ENCODE measurements around the gene ARMH1. TPM values are rescaled to one million over a fixed set of nuclear protein-coding genes. Genes with fewer than 3 reads are reported as not detected.
A peak's percentile ranks its signal among the peaks of the same experiment; 100 is the strongest.

Gene ARMH1
- total RNA-seq, 1 donor from 2014 or later = 1.1 TPM

DNA sequence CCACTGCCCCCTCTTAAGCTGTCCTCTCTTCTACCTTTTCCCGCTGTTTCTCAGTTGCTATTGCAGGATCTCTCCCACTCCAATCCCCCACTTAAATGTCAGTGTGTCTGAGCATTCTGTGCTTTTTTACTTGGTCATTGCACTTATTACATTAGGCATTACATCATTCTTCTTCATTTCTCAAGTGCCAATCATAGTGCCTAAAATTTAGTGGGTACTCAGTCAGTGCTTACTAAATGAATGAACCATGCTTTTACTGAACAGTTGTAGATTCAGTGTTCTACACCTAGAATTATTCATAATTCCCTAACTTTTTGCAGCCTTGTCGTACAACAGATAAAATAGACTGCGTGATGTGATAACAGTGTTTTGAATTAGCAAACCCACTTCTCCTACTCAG, 19.4 kb downstream of the ARMH1 start:
- no peak for DNase-seq
- TF ChIP-seq, protein P1, sequence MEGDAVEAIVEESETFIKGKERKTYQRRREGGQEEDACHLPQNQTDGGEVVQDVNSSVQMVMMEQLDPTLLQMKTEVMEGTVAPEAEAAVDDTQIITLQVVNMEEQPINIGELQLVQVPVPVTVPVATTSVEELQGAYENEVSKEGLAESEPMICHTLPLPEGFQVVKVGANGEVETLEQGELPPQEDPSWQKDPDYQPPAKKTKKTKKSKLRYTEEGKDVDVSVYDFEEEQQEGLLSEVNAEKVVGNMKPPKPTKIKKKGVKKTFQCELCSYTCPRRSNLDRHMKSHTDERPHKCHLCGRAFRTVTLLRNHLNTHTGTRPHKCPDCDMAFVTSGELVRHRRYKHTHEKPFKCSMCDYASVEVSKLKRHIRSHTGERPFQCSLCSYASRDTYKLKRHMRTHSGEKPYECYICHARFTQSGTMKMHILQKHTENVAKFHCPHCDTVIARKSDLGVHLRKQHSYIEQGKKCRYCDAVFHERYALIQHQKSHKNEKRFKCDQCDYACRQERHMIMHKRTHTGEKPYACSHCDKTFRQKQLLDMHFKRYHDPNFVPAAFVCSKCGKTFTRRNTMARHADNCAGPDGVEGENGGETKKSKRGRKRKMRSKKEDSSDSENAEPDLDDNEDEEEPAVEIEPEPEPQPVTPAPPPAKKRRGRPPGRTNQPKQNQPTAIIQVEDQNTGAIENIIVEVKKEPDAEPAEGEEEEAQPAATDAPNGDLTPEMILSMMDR (IDR thresholded peaks at IDR 0.05; ENCODE audit: borderline replicate concordance) = no peak
- H3K4me3 ChIP-seq = no peak overlapping the region
- H3K27me3 ChIP-seq (ENCODE audit: low read depth) = peaks cover 6% of the 10 kb centered on the region
- no peaks in the 10 kb centered on the region for H3K4me1 ChIP-seq
- H3K9me3 ChIP-seq (replicated peaks) = no peaks in the 10 kb centered on the region
- no peak overlapping the region for H3K27ac ChIP-seq (replicated peaks)
- no peaks in the 10 kb centered on the region for H3K36me3 ChIP-seq
- intact Hi-C loops (cut with micrococcal nuclease) = no loop called here

GRCh38 chr1:44694863-44695478, 20.5 kb downstream of the ARMH1 start:
- no peak for DNase-seq
- no peaks in the 10 kb centered on the region for H3K4me1 ChIP-seq
- H3K9me3 ChIP-seq (replicated peaks) = no peaks in the 10 kb centered on the region
- H3K27me3 ChIP-seq (ENCODE audit: low read depth) = peaks cover 4% of the 10 kb centered on the region
- intact Hi-C loops (cut with micrococcal nuclease) = no loop called here
- TF ChIP-seq, protein P1 (IDR thresholded peaks at IDR 0.05; ENCODE audit: borderline replicate concordance) = no peak
- H3K27ac ChIP-seq (replicated peaks) = no peak overlapping the region
- no peak overlapping the region for H3K4me3 ChIP-seq
- no peaks in the 10 kb centered on the region for H3K36me3 ChIP-seq

DNA sequence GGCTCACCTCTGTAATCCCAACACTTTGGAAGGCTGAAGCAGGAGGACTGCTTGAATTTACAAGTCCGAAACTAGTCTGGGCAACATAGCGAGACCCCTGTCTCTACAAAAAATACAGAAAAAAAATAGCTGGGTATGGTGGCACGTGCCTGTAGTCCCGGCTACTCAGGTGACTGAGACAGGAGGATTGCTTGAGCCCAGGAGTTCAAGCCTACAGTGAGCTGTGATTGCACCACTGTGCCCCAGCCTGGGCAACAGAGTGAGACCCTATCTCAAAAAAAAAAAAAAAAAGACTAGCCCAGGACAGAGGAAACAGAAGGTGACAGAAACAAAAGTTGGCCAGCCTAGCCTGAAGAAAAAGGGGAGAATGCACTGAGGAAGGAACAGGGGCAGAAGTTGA, 21.2 kb downstream of the ARMH1 start:
- no peaks in the 10 kb centered on the region for H3K36me3 ChIP-seq
- no peak for DNase-seq
- no peaks in the 10 kb centered on the region for H3K9me3 ChIP-seq (replicated peaks)
- no peaks in the 10 kb centered on the region for H3K27me3 ChIP-seq (ENCODE audit: low read depth)
- TF ChIP-seq, protein P1 (IDR thresholded peaks at IDR 0.05; ENCODE audit: borderline replicate concordance) = no peak
- intact Hi-C loops (cut with micrococcal nuclease) = no loop called here
- no peak overlapping the region for H3K27ac ChIP-seq (replicated peaks)
- no peaks in the 10 kb centered on the region for H3K4me1 ChIP-seq
- H3K4me3 ChIP-seq = no peak overlapping the region

DNA sequence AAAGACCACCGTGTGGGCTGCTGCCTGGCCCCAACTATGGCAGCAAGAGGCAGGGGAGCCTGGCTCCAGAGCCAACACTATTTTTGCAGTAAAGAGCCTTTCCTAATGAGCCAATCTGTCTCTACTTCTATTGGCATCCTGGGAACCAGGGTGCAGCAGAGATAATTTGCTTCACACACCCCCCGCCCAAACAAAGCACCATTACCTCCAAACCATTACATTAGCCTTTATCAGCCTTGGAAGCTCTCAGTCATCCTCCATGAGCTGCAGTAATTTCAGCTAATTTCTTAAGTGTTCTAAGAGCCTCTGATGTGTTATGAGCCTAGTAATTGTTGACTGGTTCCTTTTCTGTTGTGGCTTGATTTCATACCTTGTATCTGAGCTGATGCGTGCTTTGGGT, 21.6 kb downstream of the ARMH1 start:
- H3K4me1 ChIP-seq = no peaks in the 10 kb centered on the region
- TF ChIP-seq, protein P1 (IDR thresholded peaks at IDR 0.05; ENCODE audit: borderline replicate concordance) = no peak
- DNase-seq = no peak
- no peak overlapping the region for H3K27ac ChIP-seq (replicated peaks)
- H3K4me3 ChIP-seq = no peak overlapping the region
- no peaks in the 10 kb centered on the region for H3K9me3 ChIP-seq (replicated peaks)
- H3K36me3 ChIP-seq = no peaks in the 10 kb centered on the region
- H3K27me3 ChIP-seq (ENCODE audit: low read depth) = no peaks in the 10 kb centered on the region
- intact Hi-C loops (cut with micrococcal nuclease) = no loop called here

DNA sequence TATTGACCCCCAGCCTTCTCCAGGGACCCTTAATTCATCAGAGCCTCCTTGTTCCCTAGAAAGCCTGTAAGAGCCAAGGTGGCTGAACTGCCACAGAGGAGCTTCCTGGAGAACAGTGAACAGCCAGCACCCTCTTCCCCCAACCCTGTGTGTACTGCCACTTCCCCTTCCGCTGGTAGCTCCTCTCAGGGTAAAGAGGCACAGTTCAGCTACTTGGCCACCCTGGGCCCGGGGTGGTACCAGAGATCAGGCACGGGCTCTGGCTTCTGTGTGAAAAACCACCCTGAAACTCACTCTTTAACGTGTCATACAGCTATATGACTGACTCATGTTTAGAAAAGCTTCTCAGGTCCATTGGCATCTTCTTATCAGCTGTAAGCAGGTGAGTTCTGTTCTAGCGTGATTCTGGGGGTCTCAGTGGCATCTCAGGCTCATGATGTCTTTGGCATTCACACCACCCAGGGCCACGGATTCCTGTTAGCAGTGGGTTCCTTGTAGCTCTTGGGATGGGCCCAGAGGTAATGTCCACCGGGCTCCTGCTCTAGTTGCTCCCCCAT, 22.4 kb downstream of the ARMH1 start:
- Histone ChIP-seq H3K27me3 (ENCODE audit: low read depth) (no peaks in the 10 kb centered on the region), H3K9me3 (replicated peaks) (no peaks in the 10 kb centered on the region), H3K27ac (replicated peaks) (no peak overlapping the region), H3K4me3 (no peak overlapping the region), H3K36me3 (no peaks in the 10 kb centered on the region), H3K4me1 (no peaks in the 10 kb centered on the region)
- intact Hi-C loops (cut with micrococcal nuclease) = no loop called here
- peak; percentile 22 for DNase-seq
- TF ChIP-seq, protein P1 (IDR thresholded peaks at IDR 0.05; ENCODE audit: borderline replicate concordance) = no peak
